ENCODE measurements around the gene PIF1.

The PIF1 gene

DNA sequence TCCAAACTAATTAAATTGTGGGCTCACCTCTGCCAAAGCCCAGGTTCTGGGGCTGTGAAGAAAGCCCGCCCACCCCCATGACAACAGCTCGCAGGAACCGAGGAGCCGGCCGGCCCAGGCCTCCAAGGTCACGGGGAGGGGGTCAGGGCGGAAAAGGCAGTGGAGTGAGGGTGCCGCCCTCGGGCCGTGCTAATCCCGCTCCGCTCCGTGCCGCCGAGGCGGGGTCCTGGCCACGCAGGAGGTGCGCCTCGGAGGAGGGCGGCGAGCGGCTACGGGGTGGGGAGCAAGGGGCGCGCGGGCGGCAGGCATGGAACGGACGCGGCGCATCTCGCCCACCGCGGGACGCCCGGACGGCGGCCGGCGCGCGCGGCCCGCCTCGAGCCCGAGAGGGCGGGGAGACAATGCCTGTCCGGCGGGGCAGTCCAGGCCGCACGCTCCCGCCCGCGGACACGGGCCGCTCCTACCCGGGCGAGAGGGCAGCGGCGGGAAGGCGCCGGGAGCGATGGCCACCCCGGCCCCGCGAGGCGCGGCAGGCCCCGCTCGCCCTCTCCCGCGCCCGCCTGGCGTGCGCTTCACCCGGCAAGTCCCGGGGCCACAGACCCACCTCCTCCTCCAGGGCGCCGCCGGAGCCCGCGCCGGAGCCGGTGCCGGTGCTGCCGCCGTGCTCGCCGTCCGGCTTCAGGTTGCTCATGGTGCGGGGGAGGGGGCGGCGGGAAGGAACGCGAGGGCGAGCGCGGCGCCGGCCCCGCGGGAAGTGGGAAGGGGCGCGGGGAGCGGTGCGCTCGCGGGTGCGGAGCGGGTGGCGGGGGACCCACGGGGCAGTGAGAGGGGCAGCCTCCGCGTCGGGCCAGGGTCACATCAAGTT is 50.6 kb downstream of the PIF1 start:
- no peak for DNase-seq

DNA sequence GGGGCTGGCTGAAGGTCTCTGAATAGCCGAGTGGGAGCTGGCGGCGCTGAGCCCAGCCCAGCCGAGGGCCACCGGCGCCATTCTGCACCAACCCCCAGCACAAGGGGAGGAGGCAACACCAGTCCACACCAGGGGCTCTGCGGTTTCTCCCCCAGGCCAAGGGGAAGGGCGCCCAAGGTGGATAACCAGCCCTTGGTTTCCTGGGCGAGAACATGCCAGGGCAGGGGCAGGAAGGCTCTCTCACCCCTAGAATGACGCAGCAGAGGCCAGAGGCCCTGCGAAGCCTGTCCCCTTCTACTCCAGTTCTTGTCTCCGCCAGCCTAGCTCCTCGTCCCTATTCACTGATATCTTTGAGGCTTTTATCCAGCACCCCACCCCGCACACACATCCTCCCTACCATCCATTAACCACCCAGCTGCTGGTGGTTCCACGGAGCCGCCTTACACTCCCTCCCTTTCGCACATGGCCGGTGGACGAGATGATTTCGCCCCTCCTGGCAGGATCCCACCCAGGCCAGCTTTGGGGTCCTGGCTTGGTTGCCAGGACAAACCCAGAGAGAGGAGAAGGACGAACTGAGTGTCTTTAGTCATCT is 51.3 kb downstream of the PIF1 start:
- DNase-seq = no peak

DNA sequence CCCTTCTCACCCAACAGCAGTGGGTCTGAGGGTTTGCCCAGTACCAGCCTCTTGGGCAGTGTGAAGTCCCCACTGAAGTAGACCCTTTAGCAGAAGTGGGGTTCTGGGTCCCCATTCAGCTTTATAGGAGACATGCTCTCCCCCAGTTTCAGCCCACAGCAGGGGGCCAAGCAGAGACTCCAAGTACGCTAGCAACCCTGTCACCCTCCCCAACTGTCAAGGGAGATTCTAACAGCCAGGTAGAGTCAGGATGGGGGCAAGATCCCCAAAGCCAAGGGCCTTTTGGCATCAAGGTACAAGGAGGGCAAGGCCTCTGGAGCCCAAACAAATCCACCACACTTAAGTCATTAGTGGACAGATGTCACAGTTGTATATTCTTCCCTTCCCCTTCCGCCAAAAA is 51.8 kb downstream of the PIF1 start:
- DNase-seq = no peak

GRCh38 chr15:64772964-64773363 is 52.5 kb downstream of the PIF1 start:
- DNase-seq = no peak

GRCh38 chr15:64772488-64772887 is 53.0 kb downstream of the PIF1 start:
- no peak for DNase-seq

- DNase-seq = no peak
Observed at GRCh38 chr15:64770626-64771025, 54.8 kb downstream of the PIF1 start.

- no peak for DNase-seq
Observed at GRCh38 chr15:64767203-64767602, 58.2 kb downstream of the PIF1 start.

DNA sequence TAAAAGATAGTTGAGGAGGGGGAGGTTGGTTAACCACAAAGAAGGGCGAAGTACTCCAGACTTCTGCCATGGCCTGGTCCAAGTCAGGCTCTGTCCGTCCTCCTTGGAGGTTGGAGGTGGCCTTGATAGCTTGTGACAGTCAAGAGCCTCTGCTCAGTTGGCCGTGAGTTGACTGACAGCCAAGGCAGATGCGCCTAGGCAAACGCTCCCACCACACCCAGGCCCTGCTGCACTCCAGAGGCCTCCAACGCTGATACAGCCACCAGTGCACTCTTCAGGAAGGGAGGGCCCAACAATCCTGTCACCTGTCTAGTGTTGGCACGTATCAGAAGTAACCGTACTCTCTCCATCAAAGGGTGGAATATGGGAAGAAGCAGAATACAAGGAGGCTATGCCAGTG is 59.4 kb downstream of the PIF1 start:
- DNase-seq = no peak
